Embryonic facial prominence (tissue), 1 donor: ENCODE measurements around the gene ZNF789.

Experiments used
- DNase-seq: peaks from one replicate; pipeline ENCODE4 v3.0.0-alpha.2; 2016; ENCODE audit errors: extremely low spot score

ZNF789 gene

DNA sequence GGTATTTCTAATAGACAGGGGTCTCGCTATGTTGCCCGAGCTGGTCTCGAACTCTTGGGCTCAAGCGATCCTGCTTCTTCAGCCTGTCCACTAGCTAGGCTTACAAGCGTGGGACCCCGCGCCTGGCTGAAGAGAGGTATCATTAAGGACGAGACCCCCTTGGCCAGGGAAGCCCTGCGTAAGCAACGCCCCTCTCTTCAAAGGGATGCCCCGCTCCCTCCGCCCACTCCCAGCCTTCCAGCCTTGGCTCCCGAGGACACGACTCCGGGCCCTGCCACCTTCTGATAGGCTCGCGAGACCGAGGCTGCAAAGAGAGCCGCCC lies 31.6 kb downstream of the ZNF789 start:
- DNase-seq = peak; percentile 95

DNA sequence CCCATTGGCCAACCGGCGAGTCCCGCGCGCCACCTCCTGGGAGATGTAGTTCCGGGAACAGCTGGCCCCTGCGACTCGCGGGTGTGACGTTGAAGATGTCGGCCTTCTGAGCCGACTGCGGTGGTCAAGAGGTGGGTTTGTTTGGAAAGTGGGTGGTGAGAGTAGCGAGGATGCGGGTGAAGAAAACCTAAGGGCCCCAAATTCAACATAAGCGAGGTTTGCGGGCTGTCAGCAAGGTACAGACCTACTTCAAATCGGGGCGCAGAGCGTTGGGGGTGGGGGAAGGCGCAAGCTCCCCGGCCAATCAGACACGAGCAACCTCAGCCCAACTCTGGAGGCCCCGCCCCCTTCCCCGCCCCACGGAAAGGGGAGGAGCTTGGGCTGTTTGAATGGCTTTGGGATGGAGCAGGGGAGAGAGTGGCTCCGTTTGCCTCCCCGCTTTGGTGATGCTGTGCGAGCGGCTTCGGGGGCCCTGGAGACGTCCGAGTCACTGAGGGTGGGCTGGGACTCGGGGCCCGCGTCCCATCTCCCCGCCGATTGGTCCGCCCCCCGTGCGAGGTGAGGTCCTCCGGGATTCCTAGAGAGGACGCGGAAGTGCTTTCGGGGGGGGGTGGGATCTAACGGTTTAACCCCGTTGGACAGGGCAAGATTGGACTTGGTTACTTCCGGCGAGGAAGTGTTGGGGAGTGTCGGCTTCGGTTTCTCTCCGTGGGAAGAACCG lies 32.1 kb downstream of the ZNF789 start, which contains the start of gene ZKSCAN5:
TSS of gene ZKSCAN5 (plus strand) at position 60 of the 721 bp plus-strand sequence. CDS start 1,383 bp downstream, outside the sequence.
- DNase-seq = peak; percentile 92

DNA sequence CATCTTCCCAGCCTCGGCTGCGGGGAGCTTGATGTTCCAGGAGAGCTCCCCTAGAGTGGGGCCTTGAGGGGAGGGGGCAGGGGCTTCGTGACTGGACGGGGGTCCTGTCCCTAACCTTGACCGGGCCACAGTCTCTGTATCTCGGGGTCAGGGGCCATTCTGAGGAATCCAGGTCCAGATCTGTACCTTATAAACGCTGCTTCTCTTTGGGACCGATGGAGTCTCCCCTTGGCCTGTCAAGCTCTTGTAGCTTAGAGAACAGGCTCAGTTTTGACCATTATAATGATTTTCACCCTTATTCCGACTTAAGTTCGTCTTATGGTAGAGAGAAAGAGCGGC lies 32.6 kb downstream of the ZNF789 start:
- DNase-seq = no peak

DNA sequence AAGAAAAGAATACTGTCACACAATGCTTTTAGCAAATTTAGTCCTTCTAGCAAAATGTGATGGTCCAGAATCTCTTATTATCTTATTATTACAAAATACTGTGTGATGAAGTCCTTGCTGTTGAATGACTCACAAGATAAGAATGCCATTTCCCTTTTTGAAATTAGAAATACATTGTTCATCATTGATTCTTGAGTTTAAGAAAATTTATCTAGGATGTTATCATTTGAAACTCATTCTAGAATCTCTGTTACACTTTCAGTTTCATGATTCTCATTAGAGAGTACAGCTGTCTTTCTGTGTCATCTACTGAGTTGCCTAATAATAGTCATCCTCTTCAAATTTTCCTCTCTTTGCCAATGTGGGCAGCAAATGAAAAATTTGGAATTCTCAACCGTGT lies 41.4 kb downstream of the ZNF789 start:
- DNase-seq = no peak

DNA sequence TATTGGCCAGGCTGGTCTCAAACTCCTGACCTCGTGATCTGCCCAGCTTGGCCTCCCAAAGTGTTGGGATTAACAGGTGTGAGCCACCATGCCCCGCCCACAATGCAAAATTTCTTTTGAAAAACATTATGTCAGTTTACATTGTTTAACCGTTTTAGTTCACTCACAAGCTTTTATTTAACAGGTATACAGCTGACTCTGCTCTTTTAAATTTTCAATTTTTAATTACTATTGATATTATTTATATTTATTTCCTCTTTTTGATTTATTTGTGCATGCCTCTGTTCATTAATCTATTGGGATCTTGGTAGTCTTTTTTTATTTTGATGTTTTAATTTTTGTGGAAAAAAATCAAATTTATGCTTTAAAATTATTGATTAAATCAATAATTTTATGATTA lies 48.7 kb downstream of the ZNF789 start:
- DNase-seq = no peak

DNA sequence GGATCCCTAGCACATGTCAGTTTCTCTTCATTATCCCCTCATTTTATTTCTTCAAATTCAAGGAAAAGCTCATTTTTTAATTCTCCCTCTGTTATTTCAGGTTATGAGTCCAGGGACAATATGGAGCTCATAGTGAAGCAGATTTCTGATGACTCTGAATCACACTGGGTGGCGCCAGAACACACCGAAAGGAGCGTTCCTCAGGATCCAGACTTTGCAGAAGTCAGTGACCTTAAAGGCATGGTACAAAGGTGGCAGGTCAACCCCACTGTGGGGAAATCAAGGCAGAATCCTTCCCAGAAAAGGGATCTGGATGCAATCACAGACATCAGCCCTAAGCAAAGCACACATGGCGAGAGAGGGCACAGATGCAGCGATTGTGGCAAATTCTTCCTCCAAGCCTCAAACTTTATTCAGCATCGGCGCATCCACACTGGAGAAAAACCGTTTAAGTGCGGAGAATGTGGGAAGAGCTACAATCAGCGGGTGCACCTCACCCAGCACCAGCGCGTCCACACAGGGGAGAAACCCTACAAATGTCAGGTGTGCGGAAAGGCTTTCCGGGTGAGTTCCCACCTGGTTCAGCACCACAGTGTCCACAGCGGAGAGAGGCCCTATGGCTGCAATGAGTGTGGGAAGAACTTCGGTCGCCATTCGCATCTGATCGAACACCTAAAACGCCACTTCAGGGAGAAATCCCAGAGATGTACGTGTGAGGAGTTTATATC lies 53.2 kb downstream of the ZNF789 start:
- DNase-seq = no peak

DNA sequence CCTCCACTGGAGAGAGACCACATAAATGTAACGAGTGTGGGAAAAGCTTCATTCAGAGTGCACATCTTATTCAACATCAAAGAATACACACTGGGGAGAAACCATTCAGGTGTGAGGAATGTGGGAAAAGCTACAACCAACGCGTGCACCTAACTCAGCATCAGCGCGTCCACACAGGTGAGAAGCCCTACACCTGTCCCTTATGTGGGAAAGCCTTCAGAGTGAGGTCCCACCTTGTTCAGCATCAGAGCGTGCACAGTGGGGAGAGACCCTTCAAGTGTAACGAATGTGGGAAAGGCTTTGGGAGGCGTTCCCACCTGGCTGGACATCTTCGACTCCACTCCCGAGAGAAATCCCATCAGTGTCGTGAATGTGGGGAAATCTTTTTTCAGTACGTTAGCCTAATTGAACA lies 58.7 kb downstream of the ZNF789 start:
- DNase-seq = no peak

DNA sequence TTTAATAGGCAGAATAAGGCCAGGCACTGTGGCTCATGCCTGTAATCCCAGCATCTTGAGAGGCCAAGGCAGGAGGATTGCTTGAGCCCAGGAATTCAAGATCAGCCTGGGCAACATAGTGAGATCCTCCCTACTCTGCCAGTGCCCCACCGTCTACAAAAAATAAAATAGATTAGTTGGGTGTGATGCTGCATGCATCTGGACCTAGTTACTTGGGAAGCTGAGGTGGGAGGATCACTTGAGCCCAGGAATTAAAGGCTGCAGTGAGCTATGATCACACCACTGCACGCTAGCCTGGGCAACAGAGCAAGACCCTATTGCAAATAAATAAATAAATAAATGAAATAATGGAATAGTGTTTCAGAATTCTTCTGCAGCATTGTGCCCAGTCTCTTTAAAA lies 63.0 kb downstream of the ZNF789 start:
- no peak for DNase-seq
